Left lung (tissue), 10 donors: ENCODE measurements around the gene RNF212B. TPM values are rescaled to one million over a fixed set of nuclear protein-coding genes. Genes with fewer than 3 reads are reported as not detected.
A peak's percentile ranks its signal among the peaks of the same experiment; 100 is the strongest.

Experiments used
- ATAC-seq: fragments of 200-7000 bp; cut with Tn5 transposase; one replicate; pipeline ENCODE4 v1.9.1; 2020; ENCODE audit warnings: moderate library complexity
- DNase-seq, 4 donors: peaks; one replicate each; pipeline ENCODE4 v3.0.0-alpha.2; 2013 to 2020
- H3K27ac ChIP-seq, 2 donors: fragments of 200-600 bp; sonication (generic) in 1 of 2; one replicate each; pipeline versions ENCODE4 v1.5.0 to v1.8.0; 2020 to 2021
- H3K27me3 ChIP-seq, 2 donors: fragments of 200-600 bp; sonication (generic) in 1 of 2; one replicate each; pipeline versions ENCODE4 v1.5.0 to v1.8.0; 2020 to 2021
- H3K36me3 ChIP-seq, 2 donors: fragments of 200-600 bp; sonication (generic) in 1 of 2; one replicate each; pipeline versions ENCODE4 v1.5.0 to v1.8.0; 2020 to 2021
- H3K4me1 ChIP-seq, 2 donors: fragments of 200-600 bp; one replicate each; pipeline ENCODE4 v1.8.0; 2021
- H3K4me3 ChIP-seq, 2 donors: fragments of 200-600 bp; sonication (generic) in 1 of 2; one replicate each; pipeline versions ENCODE4 v1.5.0 to v1.8.0; 2020 to 2021; ENCODE audit warnings: mild to moderate bottlenecking in 1 of 2
- H3K9me3 ChIP-seq, 2 donors: fragments of 200-600 bp; sonication (generic) in 1 of 2; one replicate each; pipeline versions ENCODE4 v1.5.0 to v1.8.0; 2020 to 2021
- CTCF ChIP-seq, 2 donors: fragments of 200-600 bp; sonication (generic) in 1 of 2; IDR thresholded peaks; one replicate each; pipeline versions ENCODE4 v1.5.0 to v1.8.0; 2021; ENCODE audit warnings: antibody characterized with exemption in 2 of 2
- intact Hi-C, 2 donors: fragments of 100-400 bp; cut with DNase I; formaldehyde crosslinking; loops; one replicate each; pipeline versions ENCODE4 v1.11.2 to v1.14.2; 2022
- polyA plus RNA-seq, 6 donors: library from polyadenylated mRNA; unstranded; fragments of 120-200 nt; gene quantifications; one replicate each; pipeline ENCODE4 v1.2.1, GENCODE V29; 2013; ENCODE audit not compliant: insufficient read length in 6 of 6
- total RNA-seq, 2 donors: library from RNA; stranded (reverse); fragmentation: NEBNext Ultra II Directional; extraction: Animal tissue kit (Norgen Biotek cat#: 25700); gene quantifications; one replicate each; pipeline ENCODE4 v1.2.1, GENCODE V29; 2021
- donor health status: DM: no; HTN: yes; CAD: no.
- donor health status: DM: no; HTN: no; CAD: no.

RNF212B gene
- total and polyA plus RNA-seq, 8 donors, result 0.47 to 0.94 (median 0.74) TPM; not detected in 2

- ATAC-seq (no peak), DNase-seq (no peak)
- H3K4me3 ChIP-seq, result no peak overlapping the region
- H3K9me3 ChIP-seq, result no peaks in the 10 kb centered on the region
- H3K4me1 ChIP-seq, result peaks cover 4 to 17% of the 10 kb centered on the region in 2 donors
- no peak overlapping the region for H3K27ac ChIP-seq
- intact Hi-C loops, result no loop called here
- H3K36me3 ChIP-seq, result peaks cover 0 to 18% of the 10 kb centered on the region in 2 donors
- no peaks in the 10 kb centered on the region for H3K27me3 ChIP-seq
- no peak for TF ChIP-seq CTCF (IDR thresholded peaks at IDR 0.05)
These were observed 43.5 kb downstream of the RNF212B start for GRCh38 chr14:23281247-23281646.

GRCh38 chr14:23284654-23285529 is 47.2 kb downstream of the RNF212B start:
- intact Hi-C loops, result no loop called here
- no peak for TF ChIP-seq CTCF (IDR thresholded peaks at IDR 0.05)
- Histone ChIP-seq H3K36me3 (peaks cover 0 to 9% of the 10 kb centered on the region in 2 donors), H3K4me1 (peaks cover 4 to 27% of the 10 kb centered on the region in 2 donors), H3K4me3 (peak overlapping the region; percentile 83 to 84), H3K27me3 (no peaks in the 10 kb centered on the region), H3K27ac (peak overlapping the region; percentile 88 to 92), H3K9me3 (no peaks in the 10 kb centered on the region)
- ATAC-seq (peak; percentile 15), DNase-seq (no peak)

- no peak for TF ChIP-seq CTCF (IDR thresholded peaks at IDR 0.05)
- peak; percentile 34 for ATAC-seq
- peak overlapping the region; percentile 88 to 92 for H3K27ac ChIP-seq
- H3K9me3 ChIP-seq, result no peaks in the 10 kb centered on the region
- peaks cover 0 to 9% of the 10 kb centered on the region in 2 donors for H3K36me3 ChIP-seq
- intact Hi-C loops, result no loop called here
- no peaks in the 10 kb centered on the region for H3K27me3 ChIP-seq
- H3K4me3 ChIP-seq, result peak overlapping the region; percentile 83 to 84
- peaks cover 4 to 27% of the 10 kb centered on the region in 2 donors for H3K4me1 ChIP-seq
- no peak for DNase-seq
These were observed 47.8 kb downstream of the RNF212B start for GRCh38 chr14:23285530-23286019.

GRCh38 chr14:23286020-23286901 is 48.5 kb downstream of the RNF212B start, which contains the start of gene HOMEZ:
TSS of gene HOMEZ (minus strand) at chr14:23286132. CDS start at chr14:23285952, 180 bp downstream.
- Histone ChIP-seq H3K9me3 (no peaks in the 10 kb centered on the region), H3K4me3 (peak within 1 kb of the TSS; percentile 83 to 84), H3K27me3 (no peaks in the 10 kb centered on the region), H3K27ac (peak within 1 kb of the TSS; percentile 92 to 97), H3K4me1 (peaks cover 4 to 27% of the 10 kb centered on the region in 2 donors), H3K36me3 (peaks cover 0 to 9% of the 10 kb centered on the region in 2 donors)
- intact Hi-C loops, result no loop called here
- DNase-seq (peak; percentile 95 to 99 (median 98)), ATAC-seq (peak; percentile 99)
- TF ChIP-seq CTCF (IDR thresholded peaks at IDR 0.05), result peak in 1 of 2 donors; percentile 25
